Hepatocyte (in vitro differentiated cells): ENCODE results near the gene ENTPD2. TPM values are rescaled to one million over a fixed set of nuclear protein-coding genes. Genes with fewer than 3 reads are reported as not detected.

Experiments used
- DNase-seq: peaks from one replicate; pipeline ENCODE4 v3.0.0-alpha.2; 2016; ENCODE audit warnings: low spot score
- H2AFZ ChIP-seq: fragments of 200-600 bp; sonication (generic); 2 replicates; pipeline ENCODE4 v1.6.0; 2016; ENCODE audit warnings: antibody characterized with exemption, mild to moderate bottlenecking
- H3K27ac ChIP-seq: fragments of 200-600 bp; sonication (generic); 2 replicates; pipeline ENCODE4 v1.5.1; 2016; ENCODE audit warnings: mild to moderate bottlenecking
- H3K27me3 ChIP-seq: fragments of 200-600 bp; sonication (generic); 2 replicates; pipeline ENCODE4 v1.6.1; 2016
- H3K36me3 ChIP-seq: fragments of 200-600 bp; sonication (generic); replicated peaks from 2 replicates; pipeline ENCODE4 v1.5.1; 2016; ENCODE audit warnings: low read depth; ENCODE audit not compliant: insufficient read depth
- H3K4me1 ChIP-seq: fragments of 200-600 bp; sonication (generic); 2 replicates; pipeline ENCODE4 v1.5.1; 2016; ENCODE audit warnings: mild to moderate bottlenecking, moderate library complexity; ENCODE audit not compliant: insufficient read depth
- H3K4me2 ChIP-seq: fragments of 200-600 bp; sonication (generic); 2 replicates; pipeline ENCODE4 v1.6.0; 2016
- H3K4me3 ChIP-seq: fragments of 200-600 bp; sonication (generic); 2 replicates; pipeline ENCODE4 v1.5.1; 2016; ENCODE audit warnings: mild to moderate bottlenecking
- H3K79me2 ChIP-seq: fragments of 200-600 bp; sonication (generic); 2 replicates; pipeline ENCODE4 v1.6.0; 2017; ENCODE audit warnings: mild to moderate bottlenecking
- H3K9me2 ChIP-seq: fragments of 200-600 bp; sonication (generic); replicated peaks from 2 replicates; pipeline ENCODE4 v1.6.0; 2017; ENCODE audit warnings: mild to moderate bottlenecking; ENCODE audit not compliant: insufficient read depth
- H3K9me3 ChIP-seq: fragments of 200-600 bp; sonication (generic); 2 replicates; pipeline ENCODE4 v1.5.1; 2016; ENCODE audit warnings: low read depth, mild to moderate bottlenecking
- H4K20me1 ChIP-seq: fragments of 200-600 bp; sonication (generic); 2 replicates; pipeline ENCODE4 v1.6.0; 2016; ENCODE audit warnings: mild to moderate bottlenecking; ENCODE audit not compliant: insufficient read depth, poor library complexity, severe bottlenecking
- EZH2 ChIP-seq: fragments of 200-600 bp; sonication (generic); IDR thresholded peaks from 2 replicates; pipeline ENCODE4 v1.6.1; 2016; ENCODE audit warnings: antibody characterized with exemption, mild to moderate bottlenecking, borderline replicate concordance
- EZH2phosphoT487 ChIP-seq: fragments of 200-600 bp; sonication (generic); IDR thresholded peaks from one replicate; pipeline ENCODE4 v1.6.1; 2018; ENCODE audit warnings: antibody characterized with exemption, mild to moderate bottlenecking, low read depth, moderate library complexity; ENCODE audit not compliant: unreplicated experiment, severe bottlenecking
- WGBS: methylation state at CpG from one replicate; pipeline ENCODE4 v1.1.6; 2016; ENCODE audit warnings: low lambda C conversion rate; ENCODE audit errors: missing lambda C conversion rate; 5-methylcytosine and 5-hydroxymethylcytosine counted together
- polyA plus RNA-seq: library from polyadenylated mRNA; unstranded; fragments of >200 nt; fragmentation: Nextera tagmentation; extraction: Ambion mirVana; gene quantifications from 2 replicates; pipeline ENCODE4 v1.2.1, GENCODE V29; 2016
- total RNA-seq: library from RNA; depleted of rRNA; stranded (reverse); fragments of >200 nt; gene quantifications from 2 replicates; pipeline ENCODE4 v1.2.3, GENCODE V29; 2014
- TF ChIP-seq, protein P1 (sequence below): fragments of 200-600 bp; sonication (generic); IDR thresholded peaks from 2 replicates; pipeline ENCODE4 v1.5.1; 2016; ENCODE audit warnings: antibody characterized with exemption, mild to moderate bottlenecking; ENCODE audit not compliant: poor library complexity

ENTPD2 gene
- total and polyA plus RNA-seq, 2 experiments from 2014 or later: 1.1 to 1.8 TPM

DNA sequence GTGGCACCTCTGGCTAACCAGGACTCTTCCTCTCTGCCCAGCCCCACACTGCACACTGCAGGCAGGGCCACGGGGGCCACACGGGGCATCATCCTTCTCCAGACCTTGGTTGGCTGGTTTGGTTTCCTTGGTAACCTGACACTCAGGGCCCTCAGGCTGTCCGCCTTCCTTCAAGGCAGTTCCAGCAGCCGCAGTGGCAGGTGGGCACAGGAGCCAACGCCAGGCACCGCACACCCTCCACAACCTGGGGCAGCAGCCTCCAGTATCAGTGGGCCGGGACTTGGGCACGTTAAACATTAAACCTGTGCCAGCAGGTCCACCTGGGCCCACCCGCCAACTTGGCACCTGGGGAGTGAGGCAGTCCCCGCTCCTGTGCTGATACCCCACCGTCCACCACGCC lies 9.8 kb downstream of the ENTPD2 start:
- H3K27ac ChIP-seq: no peak overlapping the region

DNA sequence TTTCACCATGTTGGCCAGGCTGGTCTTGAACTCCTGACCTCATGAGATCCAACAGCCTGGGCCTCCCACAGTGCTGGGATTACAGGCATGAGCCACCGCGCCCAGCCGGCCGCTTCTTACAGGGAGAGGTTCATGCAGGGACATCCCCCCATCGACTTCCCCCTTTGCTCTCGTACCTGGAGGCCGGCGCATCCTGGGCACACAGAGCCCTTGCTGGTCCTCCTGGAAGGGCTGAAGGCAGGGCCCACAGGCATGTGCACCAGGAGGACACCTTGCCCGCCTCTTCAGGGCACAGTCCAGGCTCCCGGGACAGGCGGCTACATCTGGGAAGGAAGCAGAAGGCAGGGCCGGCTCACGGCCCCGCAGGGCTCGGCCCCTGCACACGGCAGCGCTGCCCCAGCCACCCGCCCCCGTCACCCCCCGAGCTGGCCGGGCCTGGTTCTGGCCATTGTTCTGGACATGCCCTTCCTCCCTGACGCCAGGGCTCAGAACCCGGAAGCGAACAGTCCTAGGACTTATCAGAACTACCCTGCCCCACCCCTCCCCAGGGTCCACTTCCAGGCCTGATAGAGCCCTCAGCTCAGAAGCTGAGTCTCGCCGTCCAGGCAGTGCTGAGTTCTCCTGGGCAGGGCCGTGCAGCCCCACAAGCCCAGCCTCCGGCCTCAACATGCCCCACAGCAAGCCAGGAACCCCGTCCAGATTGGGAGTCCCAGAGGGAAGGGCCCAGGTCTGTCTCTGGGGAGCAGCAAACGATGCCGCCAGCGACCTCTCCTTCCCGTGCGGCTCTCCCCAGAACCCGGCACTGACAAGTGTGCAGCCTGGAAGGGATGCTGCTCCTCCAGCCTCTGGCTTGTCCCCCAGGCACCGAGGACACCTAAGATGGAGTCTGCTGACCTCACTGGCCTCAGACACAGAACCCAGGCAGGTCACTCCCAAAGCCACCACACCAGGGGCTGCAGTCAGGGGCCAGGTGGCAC lies 10.8 kb downstream of the ENTPD2 start:
- Histone ChIP-seq H3K4me3 (no peak overlapping the region), H3K9me2 (no peaks in the 10 kb centered on the region), H3K4me1 (peaks cover 5% of the 10 kb centered on the region), H3K27me3 (peaks cover 15% of the 10 kb centered on the region), H3K4me2 (no peak overlapping the region), H2AFZ (no peak overlapping the region), H3K27ac (no peak overlapping the region), H3K79me2 (peaks cover 3% of the 10 kb centered on the region), H3K9me3 (no peaks in the 10 kb centered on the region), H3K36me3 (no peaks in the 10 kb centered on the region), H4K20me1 (peaks cover 13% of the 10 kb centered on the region)
- DNase-seq: no peak
- TF ChIP-seq, protein P1, sequence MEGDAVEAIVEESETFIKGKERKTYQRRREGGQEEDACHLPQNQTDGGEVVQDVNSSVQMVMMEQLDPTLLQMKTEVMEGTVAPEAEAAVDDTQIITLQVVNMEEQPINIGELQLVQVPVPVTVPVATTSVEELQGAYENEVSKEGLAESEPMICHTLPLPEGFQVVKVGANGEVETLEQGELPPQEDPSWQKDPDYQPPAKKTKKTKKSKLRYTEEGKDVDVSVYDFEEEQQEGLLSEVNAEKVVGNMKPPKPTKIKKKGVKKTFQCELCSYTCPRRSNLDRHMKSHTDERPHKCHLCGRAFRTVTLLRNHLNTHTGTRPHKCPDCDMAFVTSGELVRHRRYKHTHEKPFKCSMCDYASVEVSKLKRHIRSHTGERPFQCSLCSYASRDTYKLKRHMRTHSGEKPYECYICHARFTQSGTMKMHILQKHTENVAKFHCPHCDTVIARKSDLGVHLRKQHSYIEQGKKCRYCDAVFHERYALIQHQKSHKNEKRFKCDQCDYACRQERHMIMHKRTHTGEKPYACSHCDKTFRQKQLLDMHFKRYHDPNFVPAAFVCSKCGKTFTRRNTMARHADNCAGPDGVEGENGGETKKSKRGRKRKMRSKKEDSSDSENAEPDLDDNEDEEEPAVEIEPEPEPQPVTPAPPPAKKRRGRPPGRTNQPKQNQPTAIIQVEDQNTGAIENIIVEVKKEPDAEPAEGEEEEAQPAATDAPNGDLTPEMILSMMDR: no peak
- TF ChIP-seq EZH2phosphoT487 (no peak), EZH2 (no peak)
- WGBS: 91% methylated on average over 31 of the region's 36 CpGs

More for the DNA sequence above, 9.8 kb downstream of the ENTPD2 start:
- 89% methylated on average over 12 of the region's 12 CpGs for WGBS
- H2AFZ ChIP-seq: no peak overlapping the region
- DNase-seq: no peak
- peaks cover 3% of the 10 kb centered on the region for H3K79me2 ChIP-seq
- H3K36me3 ChIP-seq: no peaks in the 10 kb centered on the region
- TF ChIP-seq, protein P1: no peak
- TF ChIP-seq EZH2 (no peak), EZH2phosphoT487 (no peak)
- peaks cover 5% of the 10 kb centered on the region for H3K4me1 ChIP-seq
- H3K27me3 ChIP-seq: peaks cover 21% of the 10 kb centered on the region
- no peak overlapping the region for H3K4me2 ChIP-seq
- no peak overlapping the region for H3K4me3 ChIP-seq
- H4K20me1 ChIP-seq: peaks cover 13% of the 10 kb centered on the region
- no peaks in the 10 kb centered on the region for H3K9me2 ChIP-seq
- no peaks in the 10 kb centered on the region for H3K9me3 ChIP-seq

DNA sequence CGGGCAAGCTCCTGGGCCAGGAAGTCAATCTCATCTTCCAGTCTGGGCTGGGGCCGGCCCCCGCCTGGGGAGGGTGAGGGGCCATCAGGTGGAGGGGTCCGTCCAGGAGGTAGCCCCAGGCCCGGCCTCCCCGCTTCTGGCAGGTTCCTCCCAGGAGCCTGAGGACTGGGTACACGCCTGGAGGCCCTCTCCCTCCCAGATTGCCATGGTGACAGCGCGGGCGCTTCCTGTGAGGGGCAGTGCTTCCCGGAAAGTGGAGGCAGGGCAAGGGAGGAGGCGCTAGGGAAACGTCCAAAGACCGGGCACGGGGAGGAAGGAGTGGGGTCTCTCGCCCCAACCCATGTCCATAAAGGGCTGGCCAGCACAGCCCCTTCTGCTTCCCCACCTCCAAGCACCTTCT lies 12.7 kb downstream of the ENTPD2 start:
- no peaks in the 10 kb centered on the region for H3K9me2 ChIP-seq
- H3K79me2 ChIP-seq: peaks cover 3% of the 10 kb centered on the region
- H2AFZ ChIP-seq: no peak overlapping the region
- no peaks in the 10 kb centered on the region for H3K36me3 ChIP-seq
- H3K4me2 ChIP-seq: no peak overlapping the region
- TF ChIP-seq EZH2phosphoT487 (no peak), EZH2 (no peak)
- TF ChIP-seq, protein P1: no peak
- peaks cover 13% of the 10 kb centered on the region for H4K20me1 ChIP-seq
- no peak for DNase-seq
- H3K27ac ChIP-seq: no peak overlapping the region
- H3K4me1 ChIP-seq: peaks cover 1% of the 10 kb centered on the region
- WGBS: 79% methylated on average over 16 of the region's 16 CpGs
- H3K4me3 ChIP-seq: no peak overlapping the region
- H3K27me3 ChIP-seq: peaks cover 10% of the 10 kb centered on the region
- no peaks in the 10 kb centered on the region for H3K9me3 ChIP-seq
